Mesendoderm (in vitro differentiated cells): Measurements from ENCODE around the gene TMEM130.

Source experiments
- DNase-seq: peaks from one replicate; pipeline ENCODE4 v3.0.0; 2013
- H2AK5ac ChIP-seq: 2 replicates; pipeline ENCODE4 v1.6.1; 2013; ENCODE audit warnings: low read length, inconsistent platforms
- H2BK120ac ChIP-seq: 2 replicates; pipeline ENCODE4 v1.6.1; 2013; ENCODE audit warnings: low read depth, mild to moderate bottlenecking, low read length, moderate library complexity, mixed read lengths
- H2BK15ac ChIP-seq: replicated peaks from 2 replicates; pipeline ENCODE4 v1.6.1; 2013; ENCODE audit warnings: low read depth, mild to moderate bottlenecking, moderate library complexity
- H2BK5ac ChIP-seq: 2 replicates; pipeline ENCODE4 v1.6.1; 2013; ENCODE audit warnings: low read length, inconsistent platforms
- H3K18ac ChIP-seq: 2 replicates; pipeline ENCODE4 v1.6.1; 2013; ENCODE audit warnings: mild to moderate bottlenecking, low read length, mixed read lengths
- H3K23ac ChIP-seq: one replicate; pipeline ENCODE4 v1.6.1; 2013; ENCODE audit warnings: low read length
- H3K27ac ChIP-seq: 2 replicates; pipeline ENCODE4 v1.5.1; 2013; ENCODE audit warnings: low read depth, mild to moderate bottlenecking, inconsistent platforms, low read length, moderate library complexity
- H3K27me3 ChIP-seq: 2 replicates; pipeline ENCODE4 v1.6.1; 2013; ENCODE audit warnings: low read length, control low read depth, mild to moderate bottlenecking, inconsistent platforms; ENCODE audit not compliant: insufficient read depth, poor library complexity
- H3K36me3 ChIP-seq: 2 replicates; pipeline ENCODE4 v1.6.1; 2013; ENCODE audit warnings: low read length, inconsistent platforms; ENCODE audit not compliant: control insufficient read depth, insufficient read depth
- H3K4ac ChIP-seq: one replicate; pipeline ENCODE4 v1.6.1; 2013; ENCODE audit warnings: low read depth, mild to moderate bottlenecking, low read length, moderate library complexity
- H3K4me1 ChIP-seq: 2 replicates; pipeline ENCODE4 v1.6.1; 2013; ENCODE audit warnings: low read depth, low read length, inconsistent platforms; ENCODE audit not compliant: control insufficient read depth
- H3K4me2 ChIP-seq: 2 replicates; pipeline ENCODE4 v1.6.1; 2013; ENCODE audit warnings: low read length
- H3K4me3 ChIP-seq: 2 replicates; pipeline ENCODE4 v1.5.1; 2013; ENCODE audit warnings: mild to moderate bottlenecking, low read length
- H3K56ac ChIP-seq: one replicate; pipeline ENCODE4 v1.6.1; 2013; ENCODE audit warnings: low read length
- H3K79me1 ChIP-seq: 2 replicates; pipeline ENCODE4 v1.6.1; 2013; ENCODE audit warnings: low read length, inconsistent platforms
- H3K79me2 ChIP-seq: 2 replicates; pipeline ENCODE4 v1.6.1; 2013; ENCODE audit warnings: mild to moderate bottlenecking, low read length; ENCODE audit not compliant: control insufficient read depth, insufficient read depth
- H3K9ac ChIP-seq: 2 replicates; pipeline ENCODE4 v1.6.1; 2013; ENCODE audit warnings: low read length, inconsistent platforms
- H4K5ac ChIP-seq: one replicate; pipeline ENCODE4 v1.6.1; 2013; ENCODE audit warnings: low read length
- H4K8ac ChIP-seq: one replicate; pipeline ENCODE4 v1.6.1; 2013; ENCODE audit warnings: low read depth, mild to moderate bottlenecking, control low read depth, low read length, moderate library complexity
- WGBS: extraction: QIAGEN DNeasy Blood & Tissue Kit; methylation state at CpG from one replicate; pipeline ENCODE4 v1.1.7; 2013; ENCODE audit warnings: low lambda C conversion rate, missing lambda C conversion rate; ENCODE audit not compliant: insufficient coverage; ENCODE audit errors: extremely low coverage; 5-methylcytosine and 5-hydroxymethylcytosine counted together

Gene TMEM130

GRCh38 chr7:98864731-98865453 is 4.9 kb downstream of the TMEM130 start:
- Histone ChIP-seq H3K4ac (no peak overlapping the region), H2BK15ac (no peak overlapping the region), H3K4me3 (no peak overlapping the region), H2AK5ac (no peak overlapping the region), H3K27me3 (peaks cover 15% of the 10 kb centered on the region), H3K18ac (no peak overlapping the region), H3K79me1 (no peaks in the 10 kb centered on the region), H3K36me3 (no peaks in the 10 kb centered on the region), H4K5ac (no peak overlapping the region), H3K9ac (no peak overlapping the region), H4K8ac (no peak overlapping the region), H3K27ac (no peak overlapping the region), H2BK120ac (no peak overlapping the region), H3K23ac (no peak overlapping the region), H2BK5ac (no peak overlapping the region), H3K4me1 (no peaks in the 10 kb centered on the region), H3K56ac (no peak overlapping the region), H3K4me2 (no peak overlapping the region), H3K79me2 (no peaks in the 10 kb centered on the region)
- WGBS: no CpG with 5 or more reads among the region's 14 CpGs
- no peak for DNase-seq

GRCh38 chr7:98863601-98864000 is 6.2 kb downstream of the TMEM130 start:
- H4K8ac ChIP-seq: no peak overlapping the region
- no peak overlapping the region for H3K56ac ChIP-seq
- no CpG with 5 or more reads among the region's 2 CpGs for WGBS
- no peaks in the 10 kb centered on the region for H3K36me3 ChIP-seq
- H3K18ac ChIP-seq: no peak overlapping the region
- H4K5ac ChIP-seq: no peak overlapping the region
- H3K27me3 ChIP-seq: peaks cover 4% of the 10 kb centered on the region
- no peak overlapping the region for H3K4me3 ChIP-seq
- H3K27ac ChIP-seq: no peak overlapping the region
- no peaks in the 10 kb centered on the region for H3K79me2 ChIP-seq
- no peak overlapping the region for H2BK5ac ChIP-seq
- no peaks in the 10 kb centered on the region for H3K4me1 ChIP-seq
- H3K4ac ChIP-seq: no peak overlapping the region
- no peak overlapping the region for H3K4me2 ChIP-seq
- DNase-seq: no peak
- no peak overlapping the region for H2AK5ac ChIP-seq
- H3K9ac ChIP-seq: no peak overlapping the region
- no peak overlapping the region for H2BK15ac ChIP-seq
- no peak overlapping the region for H3K23ac ChIP-seq
- H2BK120ac ChIP-seq: no peak overlapping the region
- H3K79me1 ChIP-seq: no peaks in the 10 kb centered on the region

- Histone ChIP-seq H2AK5ac (no peak overlapping the region), H4K8ac (no peak overlapping the region), H3K27me3 (no peaks in the 10 kb centered on the region), H3K79me2 (no peaks in the 10 kb centered on the region), H2BK15ac (no peak overlapping the region), H2BK120ac (no peak overlapping the region), H3K79me1 (no peaks in the 10 kb centered on the region), H3K9ac (no peak overlapping the region), H3K23ac (no peak overlapping the region), H3K27ac (no peak overlapping the region), H3K4me3 (no peak overlapping the region), H2BK5ac (no peak overlapping the region), H3K36me3 (no peaks in the 10 kb centered on the region), H3K56ac (no peak overlapping the region), H3K18ac (no peak overlapping the region), H3K4me1 (no peaks in the 10 kb centered on the region), H3K4me2 (no peak overlapping the region), H3K4ac (no peak overlapping the region), H4K5ac (no peak overlapping the region)
- no CpG with 5 or more reads among the region's 29 CpGs for WGBS
- DNase-seq: no peak
Observed at GRCh38 chr7:98862716-98863420, 6.9 kb downstream of the TMEM130 start.

GRCh38 chr7:98862203-98862602 is 7.6 kb downstream of the TMEM130 start:
- H3K27ac ChIP-seq: no peak overlapping the region

GRCh38 chr7:98860071-98860470 is 9.7 kb downstream of the TMEM130 start:
- no CpG with 5 or more reads among the region's 12 CpGs for WGBS
- H4K8ac ChIP-seq: no peak overlapping the region
- no peaks in the 10 kb centered on the region for H3K4me1 ChIP-seq
- H3K36me3 ChIP-seq: no peaks in the 10 kb centered on the region
- H3K4me3 ChIP-seq: no peak overlapping the region
- no peaks in the 10 kb centered on the region for H3K79me2 ChIP-seq
- no peak overlapping the region for H2BK120ac ChIP-seq
- DNase-seq: no peak
- no peak overlapping the region for H3K4me2 ChIP-seq
- no peak overlapping the region for H2BK15ac ChIP-seq
- H3K56ac ChIP-seq: no peak overlapping the region
- no peak overlapping the region for H3K4ac ChIP-seq
- H3K27me3 ChIP-seq: no peaks in the 10 kb centered on the region
- H3K9ac ChIP-seq: no peak overlapping the region
- H3K18ac ChIP-seq: no peak overlapping the region
- no peak overlapping the region for H3K27ac ChIP-seq
- no peak overlapping the region for H4K5ac ChIP-seq
- no peak overlapping the region for H2BK5ac ChIP-seq
- no peaks in the 10 kb centered on the region for H3K79me1 ChIP-seq
- no peak overlapping the region for H3K23ac ChIP-seq
- no peak overlapping the region for H2AK5ac ChIP-seq

More at GRCh38 chr7:98862203-98862602, 7.6 kb downstream of the TMEM130 start:
- Histone ChIP-seq H3K9ac (no peak overlapping the region), H3K4me2 (no peak overlapping the region), H2AK5ac (no peak overlapping the region), H3K56ac (no peak overlapping the region), H3K18ac (no peak overlapping the region), H3K27me3 (no peaks in the 10 kb centered on the region), H2BK5ac (no peak overlapping the region), H4K8ac (no peak overlapping the region), H3K23ac (no peak overlapping the region), H2BK120ac (no peak overlapping the region), H3K36me3 (no peaks in the 10 kb centered on the region), H3K79me2 (no peaks in the 10 kb centered on the region), H3K4ac (no peak overlapping the region), H3K79me1 (no peaks in the 10 kb centered on the region), H3K4me1 (no peaks in the 10 kb centered on the region), H2BK15ac (no peak overlapping the region), H4K5ac (no peak overlapping the region), H3K4me3 (no peak overlapping the region)
- no peak for DNase-seq
- WGBS: no CpG with 5 or more reads among the region's 4 CpGs
